Measurements from ENCODE around the gene ZNF318.

ZNF318 gene

DNA sequence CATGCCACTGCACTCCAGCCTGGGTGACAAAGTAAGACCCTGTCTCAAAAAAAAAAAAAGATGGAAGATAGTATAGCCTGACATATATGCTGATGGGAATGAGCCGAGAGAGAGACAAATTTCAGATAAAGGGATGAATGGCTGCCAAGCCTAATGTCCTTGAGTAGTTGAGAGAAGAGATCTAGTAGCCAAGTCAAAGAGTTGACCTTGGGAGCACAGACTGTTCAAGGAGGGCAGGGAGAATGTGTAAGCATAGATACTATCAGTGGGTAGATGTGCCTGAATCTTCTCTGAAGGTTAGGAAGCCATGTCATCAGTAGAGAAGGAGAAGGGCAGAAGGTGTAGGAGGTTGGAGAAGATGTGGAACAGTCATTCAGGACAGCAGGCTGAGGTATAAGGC, 37.8 kb upstream of the ZNF318 start:
- TF ChIP-seq, protein P1, sequence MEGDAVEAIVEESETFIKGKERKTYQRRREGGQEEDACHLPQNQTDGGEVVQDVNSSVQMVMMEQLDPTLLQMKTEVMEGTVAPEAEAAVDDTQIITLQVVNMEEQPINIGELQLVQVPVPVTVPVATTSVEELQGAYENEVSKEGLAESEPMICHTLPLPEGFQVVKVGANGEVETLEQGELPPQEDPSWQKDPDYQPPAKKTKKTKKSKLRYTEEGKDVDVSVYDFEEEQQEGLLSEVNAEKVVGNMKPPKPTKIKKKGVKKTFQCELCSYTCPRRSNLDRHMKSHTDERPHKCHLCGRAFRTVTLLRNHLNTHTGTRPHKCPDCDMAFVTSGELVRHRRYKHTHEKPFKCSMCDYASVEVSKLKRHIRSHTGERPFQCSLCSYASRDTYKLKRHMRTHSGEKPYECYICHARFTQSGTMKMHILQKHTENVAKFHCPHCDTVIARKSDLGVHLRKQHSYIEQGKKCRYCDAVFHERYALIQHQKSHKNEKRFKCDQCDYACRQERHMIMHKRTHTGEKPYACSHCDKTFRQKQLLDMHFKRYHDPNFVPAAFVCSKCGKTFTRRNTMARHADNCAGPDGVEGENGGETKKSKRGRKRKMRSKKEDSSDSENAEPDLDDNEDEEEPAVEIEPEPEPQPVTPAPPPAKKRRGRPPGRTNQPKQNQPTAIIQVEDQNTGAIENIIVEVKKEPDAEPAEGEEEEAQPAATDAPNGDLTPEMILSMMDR (IDR thresholded peaks at IDR 0.05; ENCODE audit: extremely low read depth, insufficient read depth, missing control alignments), result no peak
- DNase-seq (ENCODE audit: low spot score), result no peak
- in situ Hi-C loops (cut with MboI; ENCODE audit: low pct_unique_long_range_greater_than_20kb, low sequenced_read_pairs, unreplicated experiment), result no loop called here

DNA sequence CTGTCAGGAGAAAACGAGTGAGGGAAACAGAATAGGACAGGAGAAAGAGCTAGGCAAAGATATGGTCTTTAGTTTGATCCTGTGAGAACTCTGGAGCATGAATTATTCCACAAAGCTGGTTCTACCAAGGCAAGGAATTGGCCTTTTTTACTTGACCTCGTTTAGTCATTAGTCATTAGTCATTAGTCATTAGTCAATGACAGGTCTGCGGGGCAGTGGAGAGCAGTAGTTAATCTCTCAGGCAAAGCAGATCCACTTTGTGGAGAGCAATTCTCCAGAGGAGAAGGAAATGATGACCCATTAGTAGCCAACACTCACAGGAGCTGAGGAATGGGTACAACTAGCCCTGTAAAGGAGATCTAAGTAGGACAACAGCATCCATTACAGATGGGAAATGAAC, 35.9 kb upstream of the ZNF318 start:
- TF ChIP-seq, protein P1 (IDR thresholded peaks at IDR 0.05; ENCODE audit: extremely low read depth, insufficient read depth, missing control alignments), result no peak
- in situ Hi-C loops (cut with MboI; ENCODE audit: low pct_unique_long_range_greater_than_20kb, low sequenced_read_pairs, unreplicated experiment), result no loop called here
- DNase-seq (ENCODE audit: low spot score), result no peak

DNA sequence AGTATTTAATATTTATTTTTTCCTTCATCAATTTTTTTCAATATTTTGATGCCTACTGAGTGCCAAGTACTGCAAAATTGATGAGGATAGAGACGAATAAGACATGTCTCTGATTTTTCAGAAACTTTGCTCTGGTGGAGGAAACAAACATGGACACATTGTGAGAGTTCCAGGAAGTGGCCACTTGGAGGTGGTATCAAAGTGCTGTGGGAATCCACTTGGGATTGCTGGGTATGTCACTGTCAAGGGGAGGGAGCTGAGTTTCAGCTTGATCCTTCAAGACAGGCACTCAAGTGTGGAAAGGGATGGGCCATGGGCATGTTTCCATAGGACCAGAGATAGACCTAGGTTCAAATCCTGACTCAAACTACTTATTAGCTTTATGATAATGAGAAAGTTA, 33.4 kb upstream of the ZNF318 start:
- in situ Hi-C loops (cut with MboI; ENCODE audit: low pct_unique_long_range_greater_than_20kb, low sequenced_read_pairs, unreplicated experiment), result no loop called here
- DNase-seq (ENCODE audit: low spot score), result no peak
- TF ChIP-seq, protein P1 (IDR thresholded peaks at IDR 0.05; ENCODE audit: extremely low read depth, insufficient read depth, missing control alignments), result no peak

DNA sequence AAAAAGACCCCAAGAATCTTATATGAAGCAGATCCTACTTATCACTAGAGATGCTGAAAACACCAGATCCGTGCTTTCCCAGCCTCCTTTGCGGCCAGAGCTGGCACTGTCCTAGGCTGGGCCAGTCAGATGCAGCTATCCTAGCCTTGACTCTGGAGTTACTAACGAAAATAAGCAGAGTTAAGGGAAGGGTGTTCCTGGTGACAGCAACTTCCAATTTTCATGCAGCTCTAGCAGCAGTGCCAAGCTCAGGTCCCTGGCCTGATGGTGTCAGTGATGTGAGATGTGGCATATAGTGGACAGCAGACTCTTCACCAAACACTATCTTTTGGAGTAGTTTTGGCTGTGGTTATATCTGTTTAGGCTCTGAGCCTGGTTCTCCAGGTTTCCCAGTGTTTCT, 32.3 kb upstream of the ZNF318 start:
- DNase-seq (ENCODE audit: low spot score), result no peak
- in situ Hi-C loops (cut with MboI; ENCODE audit: low pct_unique_long_range_greater_than_20kb, low sequenced_read_pairs, unreplicated experiment), result no loop called here
- TF ChIP-seq, protein P1 (IDR thresholded peaks at IDR 0.05; ENCODE audit: extremely low read depth, insufficient read depth, missing control alignments), result no peak

DNA sequence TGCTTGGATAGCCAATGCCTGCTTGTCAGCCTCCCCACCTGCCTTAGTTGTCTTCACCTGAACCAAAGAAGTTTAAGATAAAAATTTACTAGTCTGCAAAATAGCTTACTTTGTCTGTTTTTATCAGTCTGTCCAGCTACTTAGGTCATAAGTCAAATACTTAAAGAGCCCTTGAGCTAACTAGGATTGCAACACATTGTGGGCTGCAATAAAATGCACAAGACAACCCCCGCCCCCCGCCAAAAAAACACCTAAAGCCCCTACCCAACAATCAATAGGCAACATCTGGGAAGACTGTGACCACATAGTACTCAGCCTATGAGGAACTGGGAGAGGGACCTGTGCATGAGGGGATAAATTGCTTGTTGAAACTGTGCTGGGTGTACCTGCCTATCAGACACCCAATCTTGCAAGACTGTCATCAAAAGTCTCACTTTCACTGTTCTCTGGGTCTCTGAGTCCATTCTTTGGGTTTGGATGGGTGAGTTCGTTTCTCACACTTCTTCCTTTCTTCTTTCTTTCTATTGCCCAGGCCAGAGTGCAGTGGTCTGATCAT, 30.6 kb upstream of the ZNF318 start:
- in situ Hi-C loops (cut with MboI; ENCODE audit: low pct_unique_long_range_greater_than_20kb, low sequenced_read_pairs, unreplicated experiment), result no loop called here
- TF ChIP-seq, protein P1 (IDR thresholded peaks at IDR 0.05; ENCODE audit: extremely low read depth, insufficient read depth, missing control alignments), result no peak
- DNase-seq (ENCODE audit: low spot score), result no peak

DNA sequence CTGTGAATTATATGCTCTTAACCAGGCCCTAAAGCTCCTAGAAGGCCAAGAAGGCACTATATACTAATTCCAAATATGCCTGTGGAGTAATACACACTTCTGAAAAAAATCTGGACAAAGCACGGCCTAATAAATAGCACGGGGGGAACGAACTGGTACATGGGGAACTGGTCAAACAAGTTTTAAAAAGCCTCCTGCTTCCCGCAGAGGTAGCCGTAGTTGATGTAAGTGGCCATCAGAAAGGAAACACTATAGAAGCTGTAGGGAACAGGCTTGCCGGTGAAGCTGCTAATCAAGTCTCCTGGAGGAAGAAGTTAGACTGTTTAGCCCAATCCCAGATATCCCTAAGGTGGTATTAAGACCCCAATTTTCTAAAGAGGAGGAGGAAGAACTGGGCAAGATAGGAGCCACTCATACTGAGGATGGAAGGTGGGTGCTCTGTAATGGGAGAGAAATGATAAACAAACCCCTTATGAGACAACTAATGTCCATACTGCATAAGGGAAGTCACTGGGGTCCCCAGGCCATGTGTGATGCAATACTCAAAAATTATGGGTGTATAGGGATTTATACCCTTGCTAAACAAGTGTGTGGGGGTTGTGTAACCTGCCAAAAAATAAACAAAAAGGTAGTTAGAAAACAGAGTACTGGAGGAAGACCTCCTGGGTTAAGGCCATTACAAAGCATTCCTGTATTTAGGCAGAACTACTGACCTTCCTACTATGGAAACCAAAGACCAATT, 27.1 kb upstream of the ZNF318 start:
- no peak for DNase-seq (ENCODE audit: low spot score)
- TF ChIP-seq, protein P1 (IDR thresholded peaks at IDR 0.05; ENCODE audit: extremely low read depth, insufficient read depth, missing control alignments), result no peak
- in situ Hi-C loops (cut with MboI; ENCODE audit: low pct_unique_long_range_greater_than_20kb, low sequenced_read_pairs, unreplicated experiment), result no loop called here
